GM19468 (cell line): ENCODE data around the gene PPP1R3G.

Experiments
- ATAC-seq: cut with Tn5 transposase; IDR thresholded peaks from one replicate; pipeline ENCODE4 v1.9.1; 2021; ENCODE audit warnings: mild to moderate bottlenecking, moderate library complexity, moderate number of reproducible peaks; ENCODE audit not compliant: unreplicated experiment; ENCODE audit errors: extremely low read depth

Gene PPP1R3G

DNA sequence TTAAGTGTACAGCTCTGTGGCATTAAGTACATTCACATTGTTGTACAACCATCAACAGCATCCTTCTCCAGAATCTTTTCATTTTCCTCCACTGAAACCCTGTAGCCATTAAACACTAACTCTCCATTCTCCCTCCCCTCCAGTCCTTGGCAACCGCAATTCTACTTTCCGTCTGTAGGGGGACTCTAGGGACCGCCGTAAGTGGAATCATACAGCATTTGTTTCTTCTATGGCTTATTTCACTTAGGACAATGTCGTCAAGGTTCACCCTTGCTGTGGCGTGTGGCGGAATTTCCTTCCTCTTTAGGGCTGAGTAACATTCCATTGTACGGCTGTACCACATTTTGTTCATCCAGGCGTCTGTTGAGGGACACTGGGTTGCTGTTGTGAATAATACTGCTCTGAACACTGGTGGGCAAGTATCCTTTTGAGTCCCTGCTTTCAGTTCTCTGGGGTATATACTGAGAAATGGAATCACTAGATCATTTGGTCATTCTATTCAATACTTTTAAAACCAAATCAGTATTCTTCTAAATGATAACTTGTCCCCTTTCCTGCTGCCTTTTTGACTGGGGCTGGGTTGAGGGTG, 50.7 kb downstream of the PPP1R3G start:
- ATAC-seq, result no peak

GRCh38 chr6:5136851-5137250, 51.7 kb downstream of the PPP1R3G start:
- ATAC-seq, result no peak
